SK-N-SH treated with all-trans-retinoic acid at 6 μM for 48 hours (cell line): Measurements from ENCODE around the gene RNFT2.

Experiments
- CSDC2 ChIP-seq: fragments of 250-450 bp; sonication (Bioruptor Pico); IDR thresholded peaks from 2 replicates; pipeline ENCODE4 v1.5.0; 2020; ENCODE audit warnings: mild to moderate bottlenecking, moderate library complexity
- ZFP3 ChIP-seq: fragments of 250-450 bp; sonication (Bioruptor Pico); IDR thresholded peaks from 2 replicates; pipeline ENCODE4 v1.5.0; 2020; ENCODE audit warnings: mild to moderate bottlenecking, moderate library complexity
- ZFP30 ChIP-seq: fragments of 450-650 bp; formaldehyde crosslinking; IDR thresholded peaks from 2 replicates; pipeline ENCODE4 v1.5.0; 2022; ENCODE audit warnings: mild to moderate bottlenecking, moderate library complexity
- ZNF565 ChIP-seq: fragments of 450-650 bp; formaldehyde crosslinking; conservative IDR thresholded peaks from 2 replicates; pipeline ENCODE4 v1.5.0; 2020; ENCODE audit warnings: low read depth, mild to moderate bottlenecking, moderate library complexity
- ZNF8 ChIP-seq: fragments of 450-650 bp; formaldehyde crosslinking; IDR thresholded peaks from 2 replicates; pipeline ENCODE4 v1.5.0; 2020; ENCODE audit warnings: mild to moderate bottlenecking, moderate library complexity
- TF ChIP-seq, protein P1 (sequence below): fragments of 250-450 bp; sonication (Bioruptor Pico); IDR thresholded peaks from 2 replicates; pipeline ENCODE4 v1.8.0; 2020; ENCODE audit warnings: mild to moderate bottlenecking, moderate library complexity, borderline replicate concordance
- TF ChIP-seq, protein P2 (sequence below): fragments of 250-450 bp; sonication (Bioruptor Pico); IDR thresholded peaks from 2 replicates; pipeline ENCODE4 v1.5.0; 2020; ENCODE audit warnings: mild to moderate bottlenecking, moderate library complexity

DNA sequence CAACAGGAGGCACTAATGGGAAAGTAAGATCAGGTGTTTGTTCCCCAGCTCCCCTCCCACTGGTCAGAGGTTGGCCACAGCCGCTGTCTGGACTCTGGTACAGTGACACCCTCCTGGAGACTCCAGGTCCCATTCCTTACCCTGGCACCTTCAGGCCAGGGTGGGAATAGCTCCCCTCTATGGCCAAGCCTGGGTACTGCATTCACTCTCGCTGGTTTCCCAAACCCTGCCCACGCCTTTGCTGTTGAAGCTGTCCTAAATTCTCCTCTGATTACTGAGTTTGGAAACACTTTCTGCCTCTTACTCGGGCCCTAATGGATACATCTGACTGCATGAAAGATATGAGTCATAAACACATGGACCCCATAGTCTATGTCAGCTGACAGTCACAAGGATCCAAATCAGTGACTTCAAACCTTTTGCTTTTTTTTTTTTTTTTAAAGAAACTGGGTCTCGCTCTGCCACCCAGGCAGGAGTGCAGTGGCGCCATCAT lies 125.2 kb downstream of the RNFT2 start:
- TF ChIP-seq CSDC2 (CRISPR knock-in tag) (no peak), ZFP30 (CRISPR knock-in tag) (no peak), ZNF565 (CRISPR knock-in tag) (no peak), ZFP3 (CRISPR knock-in tag) (no peak), ZNF8 (CRISPR knock-in tag) (no peak)
- TF ChIP-seq, protein P1, sequence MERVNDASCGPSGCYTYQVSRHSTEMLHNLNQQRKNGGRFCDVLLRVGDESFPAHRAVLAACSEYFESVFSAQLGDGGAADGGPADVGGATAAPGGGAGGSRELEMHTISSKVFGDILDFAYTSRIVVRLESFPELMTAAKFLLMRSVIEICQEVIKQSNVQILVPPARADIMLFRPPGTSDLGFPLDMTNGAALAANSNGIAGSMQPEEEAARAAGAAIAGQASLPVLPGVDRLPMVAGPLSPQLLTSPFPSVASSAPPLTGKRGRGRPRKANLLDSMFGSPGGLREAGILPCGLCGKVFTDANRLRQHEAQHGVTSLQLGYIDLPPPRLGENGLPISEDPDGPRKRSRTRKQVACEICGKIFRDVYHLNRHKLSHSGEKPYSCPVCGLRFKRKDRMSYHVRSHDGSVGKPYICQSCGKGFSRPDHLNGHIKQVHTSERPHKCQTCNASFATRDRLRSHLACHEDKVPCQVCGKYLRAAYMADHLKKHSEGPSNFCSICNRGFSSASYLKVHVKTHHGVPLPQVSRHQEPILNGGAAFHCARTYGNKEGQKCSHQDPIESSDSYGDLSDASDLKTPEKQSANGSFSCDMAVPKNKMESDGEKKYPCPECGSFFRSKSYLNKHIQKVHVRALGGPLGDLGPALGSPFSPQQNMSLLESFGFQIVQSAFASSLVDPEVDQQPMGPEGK (CRISPR knock-in tag): no peak
- TF ChIP-seq, protein P2, sequence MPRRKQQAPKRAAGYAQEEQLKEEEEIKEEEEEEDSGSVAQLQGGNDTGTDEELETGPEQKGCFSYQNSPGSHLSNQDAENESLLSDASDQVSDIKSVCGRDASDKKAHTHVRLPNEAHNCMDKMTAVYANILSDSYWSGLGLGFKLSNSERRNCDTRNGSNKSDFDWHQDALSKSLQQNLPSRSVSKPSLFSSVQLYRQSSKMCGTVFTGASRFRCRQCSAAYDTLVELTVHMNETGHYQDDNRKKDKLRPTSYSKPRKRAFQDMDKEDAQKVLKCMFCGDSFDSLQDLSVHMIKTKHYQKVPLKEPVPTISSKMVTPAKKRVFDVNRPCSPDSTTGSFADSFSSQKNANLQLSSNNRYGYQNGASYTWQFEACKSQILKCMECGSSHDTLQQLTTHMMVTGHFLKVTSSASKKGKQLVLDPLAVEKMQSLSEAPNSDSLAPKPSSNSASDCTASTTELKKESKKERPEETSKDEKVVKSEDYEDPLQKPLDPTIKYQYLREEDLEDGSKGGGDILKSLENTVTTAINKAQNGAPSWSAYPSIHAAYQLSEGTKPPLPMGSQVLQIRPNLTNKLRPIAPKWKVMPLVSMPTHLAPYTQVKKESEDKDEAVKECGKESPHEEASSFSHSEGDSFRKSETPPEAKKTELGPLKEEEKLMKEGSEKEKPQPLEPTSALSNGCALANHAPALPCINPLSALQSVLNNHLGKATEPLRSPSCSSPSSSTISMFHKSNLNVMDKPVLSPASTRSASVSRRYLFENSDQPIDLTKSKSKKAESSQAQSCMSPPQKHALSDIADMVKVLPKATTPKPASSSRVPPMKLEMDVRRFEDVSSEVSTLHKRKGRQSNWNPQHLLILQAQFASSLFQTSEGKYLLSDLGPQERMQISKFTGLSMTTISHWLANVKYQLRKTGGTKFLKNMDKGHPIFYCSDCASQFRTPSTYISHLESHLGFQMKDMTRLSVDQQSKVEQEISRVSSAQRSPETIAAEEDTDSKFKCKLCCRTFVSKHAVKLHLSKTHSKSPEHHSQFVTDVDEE (CRISPR knock-in tag): no peak
